Panc1 (cell line): ENCODE data around the gene MND1. TPM values are rescaled to one million over a fixed set of nuclear protein-coding genes. Genes with fewer than 3 reads are reported as not detected.
"Not testable (repeated sequence)": the region's sequence is repeated elsewhere in the genome, so short reads cannot be mapped to it uniquely, and the experiment has no call there.

Experiments
- ATAC-seq: fragments of 200-7000 bp; cut with Tn5 transposase; 2 replicates; pipeline ENCODE4 v1.9.1; 2020; ENCODE audit warnings: mild to moderate bottlenecking, moderate library complexity
- BruUV-seq: library from RNA; stranded (reverse); fragments of 400-500 nt; replicated peaks from 2 replicates; lab custom pipeline; 2021; lab: Mats Ljungman, UMichigan
- CTCF ChIA-PET: fragments of 300-600 bp; sonication (Branson Sonifier 250); formaldehyde crosslinking; loops from one replicate; lab custom pipeline; 2022; ENCODE audit warnings: antibody characterized with exemption; lab: Charles Lee
- POLR2A ChIA-PET: fragments of 300-600 bp; sonication (Branson Sonifier 250); formaldehyde crosslinking; loops from one replicate; lab custom pipeline; 2022; ENCODE audit warnings: antibody characterized with exemption; lab: Charles Lee
- DNase-seq: peaks from one replicate; pipeline ENCODE4 v3.0.0-alpha.2; 2010; ENCODE audit warnings: low read depth, low spot score
- H3K27ac ChIP-seq: 2 replicates; pipeline ENCODE4 v1.5.1; 2011; ENCODE audit warnings: mild to moderate bottlenecking, low read length, inconsistent platforms
- H3K27me3 ChIP-seq: fragments of 200-500 bp; sonication (Bioruptor generic); 2 replicates; pipeline ENCODE4 v1.6.0; 2014; ENCODE audit warnings: low read length, inconsistent platforms; ENCODE audit not compliant: control insufficient read depth, insufficient read depth
- H3K36me3 ChIP-seq: fragments of 200-500 bp; sonication (Bioruptor generic); 2 replicates; pipeline ENCODE4 v1.5.1; 2014; ENCODE audit warnings: inconsistent platforms, mild to moderate bottlenecking, low read length, moderate library complexity; ENCODE audit not compliant: control insufficient read depth, insufficient read depth
- H3K4me1 ChIP-seq: 2 replicates; pipeline ENCODE4 v1.5.1; 2011; ENCODE audit warnings: inconsistent platforms, mild to moderate bottlenecking, low read length, moderate library complexity; ENCODE audit not compliant: control insufficient read depth, insufficient read depth
- H3K4me3 ChIP-seq, 2 experiments: 2 replicates each; pipeline ENCODE4 v1.5.1; 2011 to 2012; ENCODE audit warnings: low read depth in 2 of 2, low read length in 2 of 2, mild to moderate bottlenecking in 2 of 2, inconsistent platforms in 1 of 2, moderate library complexity in 1 of 2
- H3K9me3 ChIP-seq: fragments of 200-500 bp; sonication (Bioruptor generic); 2 replicates; pipeline ENCODE4 v1.5.1; 2014; ENCODE audit warnings: low read depth, mild to moderate bottlenecking, inconsistent platforms, low read length, moderate library complexity; ENCODE audit not compliant: control insufficient read depth, insufficient read depth
- CTCF ChIP-seq: fragments of 450-650 bp; IDR thresholded peaks from 2 replicates; pipeline ENCODE4 v1.5.1; 2017; ENCODE audit warnings: mild to moderate bottlenecking
- POLR2AphosphoS5 ChIP-seq: IDR thresholded peaks from 2 replicates; pipeline ENCODE4 v1.6.1; 2012; ENCODE audit warnings: mild to moderate bottlenecking, low read depth, low read length, moderate library complexity
- REST ChIP-seq, 2 experiments: IDR thresholded peaks; 2 replicates each; pipeline ENCODE4 v1.6.1; 2011 to 2012; ENCODE audit warnings: low read depth in 2 of 2, control low read depth in 1 of 2, low read length in 1 of 2, mild to moderate bottlenecking in 1 of 2, moderate library complexity in 1 of 2; ENCODE audit not compliant: insufficient read depth in 1 of 2
- SIN3A ChIP-seq: IDR thresholded peaks from 2 replicates; pipeline ENCODE4 v1.6.1; 2012; ENCODE audit warnings: low read depth, mild to moderate bottlenecking, low read length, moderate library complexity, borderline replicate concordance; ENCODE audit not compliant: insufficient read depth
- TCF7L2 ChIP-seq: IDR thresholded peaks from 2 replicates; pipeline ENCODE4 v1.6.1; 2011; ENCODE audit warnings: mild to moderate bottlenecking, low read depth, low read length, inconsistent platforms
- in situ Hi-C: cut with HindIII; loops from 2 replicates; pipeline ENCODE4 v1.10.0; 2016; ENCODE audit warnings: low sequenced_read_pairs, low pct_unique_long_range_greater_than_20kb
- intact Hi-C: fragments of 100-400 bp; cut with micrococcal nuclease; formaldehyde crosslinking; loops from one replicate; pipeline ENCODE4 v1.10.0; 2022; ENCODE audit not compliant: unreplicated experiment
- total RNA-seq: library from RNA; stranded (reverse); gene quantifications from one replicate; pipeline ENCODE4 v1.2.1, GENCODE V29; 2021; ENCODE audit not compliant: unreplicated experiment

Gene MND1
- total RNA-seq, 1 experiment from 2014 or later: 9.4 TPM

GRCh38 chr4:153450544-153450917 is 106.0 kb downstream of the MND1 start:
- no peaks in the 10 kb centered on the region for H3K9me3 ChIP-seq
- no peak overlapping the region for H3K27ac ChIP-seq
- POLR2A ChIA-PET: no interaction called here
- CTCF ChIA-PET: no interaction called here
- no peaks in the 10 kb centered on the region for H3K36me3 ChIP-seq
- no peaks in the 10 kb centered on the region for H3K4me1 ChIP-seq
- no peak overlapping the region for H3K4me3 ChIP-seq
- in situ Hi-C loops: no loop called here
- BruUV-seq: no TSS peak
- no peaks in the 10 kb centered on the region for H3K27me3 ChIP-seq
- DNase-seq: no peak
- ATAC-seq: no peak
- intact Hi-C loops: no loop called here
- TF ChIP-seq REST (IDR thresholded peaks at IDR 0.05; ENCODE audit: insufficient read depth in 1 of 2, low read depth in 2 of 2, low read length in 1 of 2) (no peak), SIN3A (no peak), TCF7L2 (no peak), POLR2AphosphoS5 (no peak), CTCF (no peak)

GRCh38 chr4:153451145-153451544 is 106.7 kb downstream of the MND1 start:
- BruUV-seq, H3K4me1 ChIP-seq, H3K36me3 ChIP-seq, H3K27ac ChIP-seq, DNase-seq, H3K27me3 ChIP-seq, H3K9me3 ChIP-seq, ATAC-seq, POLR2A ChIA-PET, H3K4me3 ChIP-seq, CTCF ChIA-PET, intact Hi-C loops, in situ Hi-C loops: not testable (repeated sequence)

- CTCF ChIA-PET: interaction anchor here (0.6 kb wide), 1 partner anchor 116 kb away, joined by 7 read pairs; no protein-coding TSS in a partner anchor
- H3K4me3 ChIP-seq: no peak overlapping the region
- in situ Hi-C loops: no loop called here
- no TSS peak for BruUV-seq
- no peak overlapping the region for H3K27ac ChIP-seq
- no peaks in the 10 kb centered on the region for H3K4me1 ChIP-seq
- H3K9me3 ChIP-seq: no peaks in the 10 kb centered on the region
- POLR2A ChIA-PET: no interaction called here
- no peak for DNase-seq
- TF ChIP-seq TCF7L2 (no peak), SIN3A (no peak), CTCF (no peak)
- ATAC-seq: no peak
- no peaks in the 10 kb centered on the region for H3K36me3 ChIP-seq
- no peaks in the 10 kb centered on the region for H3K27me3 ChIP-seq
- intact Hi-C loops: no loop called here
Observed at GRCh38 chr4:153451911-153452657, 107.6 kb downstream of the MND1 start.
